Ishikawa (cell line): Measurements from ENCODE around the gene ZBTB49.

ENCODE experiments used
- CREB1 ChIP-seq: IDR thresholded peaks from 2 replicates; pipeline ENCODE4 v1.6.1; 2012; ENCODE audit warnings: low read depth
- EGR1 ChIP-seq: IDR thresholded peaks from 2 replicates; pipeline ENCODE4 v1.6.1; 2012
- EP300 ChIP-seq: IDR thresholded peaks from 2 replicates; pipeline ENCODE4 v1.6.1; 2012; ENCODE audit warnings: borderline replicate concordance
- MAX ChIP-seq: IDR thresholded peaks from 2 replicates; pipeline ENCODE4 v1.6.1; 2012
- REST ChIP-seq: IDR thresholded peaks from 2 replicates; pipeline ENCODE4 v1.6.1; 2012; ENCODE audit warnings: low read depth, mild to moderate bottlenecking
- TAF1 ChIP-seq: IDR thresholded peaks from 2 replicates; pipeline ENCODE4 v1.6.1; 2012; ENCODE audit warnings: low read depth, mild to moderate bottlenecking
- TCF12 ChIP-seq: IDR thresholded peaks from 2 replicates; pipeline ENCODE4 v1.6.1; 2012; ENCODE audit warnings: low read depth
- YY1 ChIP-seq: IDR thresholded peaks from 2 replicates; pipeline ENCODE4 v1.6.1; 2012; ENCODE audit warnings: low read depth
- ZBTB7A ChIP-seq: IDR thresholded peaks from 2 replicates; pipeline ENCODE4 v1.6.1; 2012; ENCODE audit warnings: low read depth

GRCh38 chr4:4302416-4302815, 12.4 kb downstream of the ZBTB49 start:
- no peak for TF ChIP-seq REST
- TF ChIP-seq YY1: no peak
- no peak for TF ChIP-seq TAF1
- TF ChIP-seq EP300: no peak
- no peak for TF ChIP-seq TCF12
- TF ChIP-seq EGR1: no peak
- TF ChIP-seq MAX: no peak
- no peak for TF ChIP-seq ZBTB7A
- TF ChIP-seq CREB1: no peak
